ENCODE results near the gene OR4D9. TPM values are rescaled to one million over a fixed set of nuclear protein-coding genes. Genes with fewer than 3 reads are reported as not detected.
A peak's percentile ranks its signal among the peaks of the same experiment; 100 is the strongest.
"Not testable (repeated sequence)": the region's sequence is repeated elsewhere in the genome, so short reads cannot be mapped to it uniquely, and the experiment has no call there.

OR4D9 gene
- total RNA-seq, 3 donors from 2014 or later (not counting 1 experiment from before 2014, with no cell fraction given), result not detected

- H3K4me1 ChIP-seq (ENCODE audit: control insufficient read depth, insufficient read depth, low read length), result peaks cover under 1% of the 10 kb centered on the region
- no peak overlapping the region for H3K27ac ChIP-seq (ENCODE audit: low read length)
- WGBS (ENCODE audit: insufficient coverage), result 82% methylated on average over 3 of the region's 3 CpGs
- ATAC-seq (no peak), DNase-seq (no peak)
- H3K27me3 ChIP-seq (ENCODE audit: control insufficient read depth, insufficient read depth, low read length), result no peaks in the 10 kb centered on the region
- no peak overlapping the region for H3K4me3 Mint-ChIP-seq
- H3K36me3 Mint-ChIP-seq, result no peaks in the 10 kb centered on the region
- no peaks in the 10 kb centered on the region for H3K36me3 ChIP-seq (ENCODE audit: control insufficient read depth, insufficient read depth, low read length)
- peaks cover 6 to 16% of the 10 kb centered on the region in 2 donors for H3K27me3 Mint-ChIP-seq (ENCODE audit: low read depth in 2 of 2)
- TF ChIP-seq CTCF (IDR thresholded peaks at IDR 0.05), result no peak
- H3K27ac Mint-ChIP-seq, result no peak overlapping the region
- no peaks in the 10 kb centered on the region for H3K9me3 Mint-ChIP-seq
- intact Hi-C loops (cut with micrococcal nuclease), result no loop called here
- H3K4me1 Mint-ChIP-seq, result peaks cover 5 to 6% of the 10 kb centered on the region in 2 donors
- H3K4me3 ChIP-seq (ENCODE audit: low read length), result no peak overlapping the region
- H3K9me3 ChIP-seq (ENCODE audit: control insufficient read depth, insufficient read depth, low read length), result no peaks in the 10 kb centered on the region
Observed at GRCh38 chr11:59544869-59545178, 33.5 kb downstream of the OR4D9 start.

DNA sequence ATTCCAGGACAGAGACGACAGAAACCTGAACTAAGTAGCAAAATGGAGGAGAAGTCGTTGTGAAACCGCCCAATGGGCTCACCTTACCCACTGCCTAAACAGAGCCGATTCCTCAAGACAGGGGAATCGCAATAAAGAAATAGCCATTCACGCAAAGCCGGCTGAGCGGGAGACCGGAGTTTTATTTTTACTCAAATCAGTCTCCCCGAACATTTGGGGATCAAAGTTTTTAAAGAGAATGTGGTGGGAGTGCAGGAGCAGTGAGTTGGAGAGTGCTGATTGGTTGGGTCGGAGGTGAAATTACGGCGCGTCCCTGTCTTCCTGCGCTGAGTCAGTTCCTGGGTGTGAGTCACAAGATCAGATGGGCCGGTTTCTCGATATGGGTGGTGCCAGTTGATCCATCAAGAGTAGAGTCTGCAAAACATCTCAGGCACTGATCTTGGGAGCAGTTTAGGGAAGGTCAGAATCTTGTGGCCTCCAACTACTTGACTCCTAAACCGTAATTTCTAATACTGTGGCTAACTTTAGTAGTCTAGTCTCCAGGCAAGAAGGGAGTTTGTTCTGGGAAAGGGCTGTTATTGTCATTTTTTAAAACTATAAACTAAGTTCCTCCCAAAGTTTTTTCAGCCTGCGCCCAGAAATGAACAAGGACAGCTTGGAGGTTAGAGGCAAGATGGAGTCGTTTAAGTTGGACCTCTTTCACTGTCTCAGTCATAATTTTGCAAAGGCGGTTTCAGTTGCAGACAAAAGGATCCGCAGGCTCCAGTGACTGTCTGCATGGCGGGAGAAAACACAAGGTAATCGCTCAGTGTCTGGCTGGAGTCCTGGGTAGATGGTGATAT is 34.1 kb downstream of the OR4D9 start:
- Mint-ChIP-seq H3K27ac (no peak overlapping the region), H3K4me3 (no peak overlapping the region), H3K27me3 (ENCODE audit: low read depth in 2 of 2) (peaks cover 6 to 17% of the 10 kb centered on the region in 2 donors), H3K9me3 (no peaks in the 10 kb centered on the region), H3K36me3 (peaks cover under 1% of the 10 kb centered on the region), H3K4me1 (peaks cover 7 to 8% of the 10 kb centered on the region in 2 donors)
- intact Hi-C loops (cut with micrococcal nuclease), result no loop called here
- Histone ChIP-seq H3K4me3 (ENCODE audit: low read length) (no peak overlapping the region), H3K9me3 (ENCODE audit: control insufficient read depth, insufficient read depth, low read length) (no peaks in the 10 kb centered on the region), H3K36me3 (ENCODE audit: control insufficient read depth, insufficient read depth, low read length) (no peaks in the 10 kb centered on the region), H3K27me3 (ENCODE audit: control insufficient read depth, insufficient read depth, low read length) (no peaks in the 10 kb centered on the region), H3K4me1 (ENCODE audit: control insufficient read depth, insufficient read depth, low read length) (peaks cover 5% of the 10 kb centered on the region), H3K27ac (ENCODE audit: low read length) (no peak overlapping the region)
- ATAC-seq (no peak), DNase-seq (peak in 1 of 2 donors; percentile 11)
- no peak for TF ChIP-seq CTCF (IDR thresholded peaks at IDR 0.05)
- 95% methylated on average over 23 of the region's 24 CpGs for WGBS (ENCODE audit: insufficient coverage)

GRCh38 chr11:59547605-59548308 is 36.4 kb downstream of the OR4D9 start:
- Mint-ChIP-seq H3K4me1 (peaks cover 16 to 23% of the 10 kb centered on the region in 2 donors), H3K4me3 (peak overlapping the region; percentile 25), H3K27me3 (ENCODE audit: low read depth in 2 of 2) (peaks cover 10 to 24% of the 10 kb centered on the region in 2 donors)
- H3K9me3 ChIP-seq (ENCODE audit: control insufficient read depth, insufficient read depth, low read length); H3K9me3 Mint-ChIP-seq; H3K36me3 ChIP-seq (ENCODE audit: control insufficient read depth, insufficient read depth, low read length); H3K36me3 Mint-ChIP-seq; H3K27ac ChIP-seq (ENCODE audit: low read length); H3K4me3 ChIP-seq (ENCODE audit: low read length); intact Hi-C loops (cut with micrococcal nuclease); DNase-seq; H3K27me3 ChIP-seq (ENCODE audit: control insufficient read depth, insufficient read depth, low read length); H3K27ac Mint-ChIP-seq; ATAC-seq: not testable (repeated sequence)
- 70% methylated on average over 4 of the region's 5 CpGs for WGBS (ENCODE audit: insufficient coverage)
- H3K4me1 ChIP-seq (ENCODE audit: control insufficient read depth, insufficient read depth, low read length), result peaks cover 12% of the 10 kb centered on the region

DNA sequence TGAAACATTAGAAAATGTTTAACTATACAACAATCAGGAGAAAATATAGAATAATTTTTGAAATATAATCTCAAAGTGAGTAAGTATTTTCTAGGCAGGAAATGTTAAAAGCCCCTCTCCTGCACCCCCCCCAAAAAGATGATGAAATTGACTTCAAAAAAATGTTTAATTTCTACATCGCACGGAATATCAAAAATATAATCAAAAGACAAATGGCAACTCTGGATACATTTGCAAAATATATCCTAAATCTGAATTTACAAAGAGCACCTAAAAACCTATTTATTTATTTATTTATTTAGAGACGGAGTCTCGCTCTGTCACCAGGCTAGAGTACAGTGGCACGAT is 36.9 kb downstream of the OR4D9 start:
- Histone ChIP-seq H3K4me3 (ENCODE audit: low read length) (no peak overlapping the region), H3K36me3 (ENCODE audit: control insufficient read depth, insufficient read depth, low read length) (no peaks in the 10 kb centered on the region), H3K27me3 (ENCODE audit: control insufficient read depth, insufficient read depth, low read length) (no peaks in the 10 kb centered on the region), H3K9me3 (ENCODE audit: control insufficient read depth, insufficient read depth, low read length) (no peaks in the 10 kb centered on the region), H3K4me1 (ENCODE audit: control insufficient read depth, insufficient read depth, low read length) (peaks cover 12% of the 10 kb centered on the region), H3K27ac (ENCODE audit: low read length) (no peak overlapping the region)
- TF ChIP-seq CTCF (IDR thresholded peaks at IDR 0.05), result no peak
- Mint-ChIP-seq H3K27me3 (ENCODE audit: low read depth in 2 of 2) (peaks cover 10 to 24% of the 10 kb centered on the region in 2 donors), H3K4me1 (peaks cover 16 to 23% of the 10 kb centered on the region in 2 donors), H3K9me3 (no peaks in the 10 kb centered on the region), H3K27ac (no peak overlapping the region), H3K36me3 (peaks cover 7% of the 10 kb centered on the region), H3K4me3 (no peak overlapping the region)
- DNase-seq (no peak), ATAC-seq (no peak)
- intact Hi-C loops (cut with micrococcal nuclease), result no loop called here
- 85% methylated on average over 4 of the region's 5 CpGs for WGBS (ENCODE audit: insufficient coverage)
